ENCODE results near the gene NUDT21.

The NUDT21 gene

GRCh38 chr16:56462064-56462796, 11.1 kb upstream of the NUDT21 start:
- no peak for DNase-seq (ENCODE audit: low read depth)
- no peak for TF ChIP-seq CTCF (IDR thresholded peaks at IDR 0.05; ENCODE audit: control insufficient read depth, insufficient read depth, low read depth, low read length, missing control alignments)
- no peak overlapping the region for H3K4me3 ChIP-seq (ENCODE audit: control insufficient read depth, low read depth, low read length)

- no peak for TF ChIP-seq CTCF (IDR thresholded peaks at IDR 0.05; ENCODE audit: control insufficient read depth, insufficient read depth, low read depth, low read length, missing control alignments)
- no peak for DNase-seq (ENCODE audit: low read depth)
- H3K4me3 ChIP-seq (ENCODE audit: control insufficient read depth, low read depth, low read length) = no peak overlapping the region
Measured at GRCh38 chr16:56460101-56460500, 9.0 kb upstream of the NUDT21 start.

- TF ChIP-seq CTCF (IDR thresholded peaks at IDR 0.05; ENCODE audit: control insufficient read depth, insufficient read depth, low read depth, low read length, missing control alignments) = no peak
- no peak overlapping the region for H3K4me3 ChIP-seq (ENCODE audit: control insufficient read depth, low read depth, low read length)
- DNase-seq (ENCODE audit: low read depth) = no peak
Measured at GRCh38 chr16:56457927-56458470, 6.9 kb upstream of the NUDT21 start.

- H3K4me3 ChIP-seq (ENCODE audit: control insufficient read depth, low read depth, low read length) = peak overlapping the region; percentile 93
- DNase-seq (ENCODE audit: low read depth) = no peak
- TF ChIP-seq CTCF (IDR thresholded peaks at IDR 0.05; ENCODE audit: control insufficient read depth, insufficient read depth, low read depth, low read length, missing control alignments) = no peak
Measured at GRCh38 chr16:56451753-56452689, 889 bp upstream of the NUDT21 start.

GRCh38 chr16:56450275-56450985, 702 bp downstream of the NUDT21 start:
- DNase-seq (ENCODE audit: low read depth) = no peak
- TF ChIP-seq CTCF (IDR thresholded peaks at IDR 0.05; ENCODE audit: control insufficient read depth, insufficient read depth, low read depth, low read length, missing control alignments) = no peak
- peak overlapping the region; percentile 93 for H3K4me3 ChIP-seq (ENCODE audit: control insufficient read depth, low read depth, low read length)

GRCh38 chr16:56448005-56448404, 3.1 kb downstream of the NUDT21 start:
- no peak overlapping the region for H3K4me3 ChIP-seq (ENCODE audit: control insufficient read depth, low read depth, low read length)
- no peak for DNase-seq (ENCODE audit: low read depth)
- no peak for TF ChIP-seq CTCF (IDR thresholded peaks at IDR 0.05; ENCODE audit: control insufficient read depth, insufficient read depth, low read depth, low read length, missing control alignments)
